ENCODE results near the gene ZNF521.

ZNF521 gene

GRCh38 chr18:25335676-25336075 lies 16.3 kb downstream of the ZNF521 start:
- DNase-seq (ENCODE audit: low spot score) = no peak

- no peak for DNase-seq (ENCODE audit: low spot score)
These were observed 16.9 kb downstream of the ZNF521 start for GRCh38 chr18:25335062-25335461.

- no peak for DNase-seq (ENCODE audit: low spot score)
These were observed 17.4 kb downstream of the ZNF521 start for GRCh38 chr18:25334588-25334987.

GRCh38 chr18:25332002-25332401 lies 20.0 kb downstream of the ZNF521 start:
- no peak for DNase-seq (ENCODE audit: low spot score)

- no peak for DNase-seq (ENCODE audit: low spot score)
These were observed 22.2 kb downstream of the ZNF521 start for GRCh38 chr18:25329783-25330182.

- DNase-seq (ENCODE audit: low spot score) = no peak
These were observed 24.4 kb downstream of the ZNF521 start for GRCh38 chr18:25327584-25327983.

GRCh38 chr18:25326361-25326952 lies 25.5 kb downstream of the ZNF521 start:
- DNase-seq (ENCODE audit: low spot score) = no peak

GRCh38 chr18:25322806-25323205 lies 29.2 kb downstream of the ZNF521 start:
- DNase-seq (ENCODE audit: low spot score) = no peak

- no peak for DNase-seq (ENCODE audit: low spot score)
These were observed 35.5 kb downstream of the ZNF521 start for GRCh38 chr18:25316381-25317018.

GRCh38 chr18:25314838-25315190 lies 37.2 kb downstream of the ZNF521 start:
- DNase-seq (ENCODE audit: low spot score) = no peak

- no peak for DNase-seq (ENCODE audit: low spot score)
These were observed 37.7 kb downstream of the ZNF521 start for GRCh38 chr18:25314151-25314837.

- no peak for DNase-seq (ENCODE audit: low spot score)
These were observed 38.7 kb downstream of the ZNF521 start for GRCh38 chr18:25313268-25313667.

- no peak for DNase-seq (ENCODE audit: low spot score)
These were observed 41.9 kb downstream of the ZNF521 start for GRCh38 chr18:25310045-25310444.

GRCh38 chr18:25308381-25308780 lies 43.6 kb downstream of the ZNF521 start:
- DNase-seq (ENCODE audit: low spot score) = no peak

- DNase-seq (ENCODE audit: low spot score) = no peak
These were observed 44.8 kb downstream of the ZNF521 start for GRCh38 chr18:25307192-25307591.

GRCh38 chr18:25306671-25307070 lies 45.3 kb downstream of the ZNF521 start:
- DNase-seq (ENCODE audit: low spot score) = no peak

GRCh38 chr18:25305584-25305983 lies 46.4 kb downstream of the ZNF521 start:
- no peak for DNase-seq (ENCODE audit: low spot score)

GRCh38 chr18:25300492-25300891 lies 51.5 kb downstream of the ZNF521 start:
- no peak for DNase-seq (ENCODE audit: low spot score)

- no peak for DNase-seq (ENCODE audit: low spot score)
These were observed 52.3 kb downstream of the ZNF521 start for GRCh38 chr18:25299426-25300300.

GRCh38 chr18:25298853-25299274 lies 53.1 kb downstream of the ZNF521 start:
- DNase-seq (ENCODE audit: low spot score) = no peak

- no peak for DNase-seq (ENCODE audit: low spot score)
These were observed 56.3 kb downstream of the ZNF521 start for GRCh38 chr18:25295624-25296138.

GRCh38 chr18:25291150-25291549 lies 60.8 kb downstream of the ZNF521 start:
- no peak for DNase-seq (ENCODE audit: low spot score)
